Amygdala (tissue), 56 donors: ENCODE data around the gene OR4C12.
"Not testable (repeated sequence)": the region's sequence is repeated elsewhere in the genome, so short reads cannot be mapped to it uniquely, and the experiment has no call there.

ENCODE experiments used
- DNase-seq, 56 donors: peaks; one replicate each; lab custom pipeline; 2025; lab: John Stamatoyannopoulos, UW

The OR4C12 gene

GRCh38 chr11:49982435-49982834 is at the start of gene OR4C12:
Gene OR4C12, minus strand, starts transcription at chr11:49982535. Its CDS starts 34 bp downstream, at chr11:49982501.
- not testable (repeated sequence) for DNase-seq

GRCh38 chr11:50030193-50030592 is 47.9 kb upstream of the OR4C12 start:
- no peak for DNase-seq

GRCh38 chr11:49995565-49995964 is 13.2 kb upstream of the OR4C12 start:
- DNase-seq, result peak in 29 of 56 donors; percentile 0 to 66 (median 8)

GRCh38 chr11:49973439-49973838 is 8.9 kb downstream of the OR4C12 start:
- not testable (repeated sequence) for DNase-seq

GRCh38 chr11:49952091-49952490 is 30.2 kb downstream of the OR4C12 start, which contains the start of gene OR4C13:
Gene OR4C13, plus strand, starts transcription at chr11:49952391. Its CDS starts 32 bp downstream, at chr11:49952423.
- no peak for DNase-seq

GRCh38 chr11:49948701-49949100 is 33.6 kb downstream of the OR4C12 start:
- DNase-seq, result not testable (repeated sequence)
